ENCODE data around the gene ARHGAP29. TPM values are rescaled to one million over a fixed set of nuclear protein-coding genes. Genes with fewer than 3 reads are reported as not detected.

The ARHGAP29 gene
- total and polyA plus RNA-seq, 5 experiments from 2014 or later = not detected

- POLR2A ChIA-PET = no interaction called here
- Mint-ChIP-seq H3K4me1 (no peaks in the 10 kb centered on the region), H3K9me3 (no peaks in the 10 kb centered on the region), H3K4me3 (no peak overlapping the region), H3K27ac (no peak overlapping the region), H3K36me3 (no peaks in the 10 kb centered on the region), H3K27me3 (peaks cover 0 to 20% (median 9%) of the 10 kb centered on the region in 5 donors)
- ATAC-seq = no peak
- DNase-seq = no peak
These were observed 37.2 kb upstream of the ARHGAP29 start for GRCh38 chr1:94274561-94274960.

GRCh38 chr1:94273111-94273510 is 35.7 kb upstream of the ARHGAP29 start:
- no peaks in the 10 kb centered on the region for H3K36me3 Mint-ChIP-seq

GRCh38 chr1:94272388-94272787 is 35.0 kb upstream of the ARHGAP29 start:
- Mint-ChIP-seq H3K4me3 (no peak overlapping the region), H3K9me3 (no peaks in the 10 kb centered on the region), H3K27ac (no peak overlapping the region), H3K4me1 (no peaks in the 10 kb centered on the region), H3K27me3 (peaks cover 0 to 20% (median 11%) of the 10 kb centered on the region in 5 donors), H3K36me3 (no peaks in the 10 kb centered on the region)
- POLR2A ChIA-PET = no interaction called here
- no peak for ATAC-seq
- no peak for DNase-seq

More at GRCh38 chr1:94273111-94273510, 35.7 kb upstream of the ARHGAP29 start:
- H3K4me3 Mint-ChIP-seq = no peak overlapping the region
- no peak for DNase-seq
- peaks cover 0 to 20% (median 10%) of the 10 kb centered on the region in 5 donors for H3K27me3 Mint-ChIP-seq
- no peak overlapping the region for H3K27ac Mint-ChIP-seq
- H3K9me3 Mint-ChIP-seq = no peaks in the 10 kb centered on the region
- POLR2A ChIA-PET = no interaction called here
- ATAC-seq = no peak
- no peaks in the 10 kb centered on the region for H3K4me1 Mint-ChIP-seq

DNA sequence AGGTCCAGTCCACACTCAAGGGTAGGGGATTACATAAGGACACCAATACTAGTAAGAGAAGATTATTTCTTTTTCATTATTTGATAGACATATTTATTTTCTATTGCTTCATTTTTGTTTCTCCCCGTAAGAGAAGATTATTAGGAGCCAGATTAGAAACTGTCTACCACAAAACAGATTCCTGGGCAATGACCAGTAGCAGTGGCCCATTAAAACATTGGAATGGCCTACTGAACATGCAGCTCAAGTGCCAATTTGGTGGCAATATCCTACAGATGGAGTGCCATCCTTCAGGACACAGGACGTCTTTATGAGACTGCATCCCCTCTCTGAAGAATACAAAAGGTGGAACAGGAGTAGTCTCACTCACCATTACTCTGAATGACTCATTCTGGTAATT is 34.0 kb upstream of the ARHGAP29 start:
- ATAC-seq (no peak), DNase-seq (no peak)
- Mint-ChIP-seq H3K27ac (no peak overlapping the region), H3K36me3 (no peaks in the 10 kb centered on the region), H3K27me3 (peaks cover 0 to 22% (median 11%) of the 10 kb centered on the region in 5 donors), H3K4me3 (no peak overlapping the region), H3K4me1 (no peaks in the 10 kb centered on the region), H3K9me3 (no peaks in the 10 kb centered on the region)
- POLR2A ChIA-PET = no interaction called here

DNA sequence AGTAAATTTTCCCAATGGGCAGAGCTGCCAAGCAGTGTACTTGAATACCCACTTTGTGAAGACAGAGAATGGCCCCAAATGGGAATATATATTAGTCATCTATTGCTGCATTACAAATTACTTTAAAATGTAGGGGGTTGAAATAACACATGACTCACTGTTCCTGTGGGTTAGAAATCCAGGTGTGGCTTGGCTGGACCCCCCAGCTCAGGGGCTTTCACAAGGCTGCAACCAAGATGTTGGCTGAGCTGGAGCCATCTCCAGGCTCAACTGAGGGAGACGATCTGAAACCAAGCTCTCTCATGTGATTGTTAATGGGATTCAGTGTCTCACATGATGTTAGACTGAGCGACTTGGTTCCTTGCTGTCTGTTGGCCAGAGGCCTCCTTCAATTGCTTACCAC is 33.4 kb upstream of the ARHGAP29 start:
- H3K27me3 Mint-ChIP-seq = peaks cover 0 to 24% (median 11%) of the 10 kb centered on the region in 5 donors
- no peak overlapping the region for H3K4me3 Mint-ChIP-seq
- H3K4me1 Mint-ChIP-seq = no peaks in the 10 kb centered on the region
- no peaks in the 10 kb centered on the region for H3K36me3 Mint-ChIP-seq
- no peak for ATAC-seq
- DNase-seq = no peak
- no peaks in the 10 kb centered on the region for H3K9me3 Mint-ChIP-seq
- POLR2A ChIA-PET = no interaction called here
- no peak overlapping the region for H3K27ac Mint-ChIP-seq

- H3K4me1 Mint-ChIP-seq = no peaks in the 10 kb centered on the region
- H3K4me3 Mint-ChIP-seq = no peak overlapping the region
- peaks cover 0 to under 1% (median 0%) of the 10 kb centered on the region in 9 donors for H3K9me3 Mint-ChIP-seq
- H3K27ac Mint-ChIP-seq = no peak overlapping the region
- H3K27me3 Mint-ChIP-seq = peaks cover 5 to 20% (median 9%) of the 10 kb centered on the region in 5 donors
- DNase-seq (no peak), ATAC-seq (no peak)
- H3K36me3 Mint-ChIP-seq = no peaks in the 10 kb centered on the region
- POLR2A ChIA-PET = no interaction called here
These were observed 32.5 kb upstream of the ARHGAP29 start for GRCh38 chr1:94269921-94270320.

- POLR2A ChIA-PET = no interaction called here
- Mint-ChIP-seq H3K4me1 (no peaks in the 10 kb centered on the region), H3K36me3 (no peaks in the 10 kb centered on the region), H3K27ac (no peak overlapping the region), H3K9me3 (peaks cover 0 to 10% (median 0%) of the 10 kb centered on the region in 9 donors), H3K27me3 (peaks cover 12 to 36% (median 15%) of the 10 kb centered on the region in 5 donors), H3K4me3 (no peak overlapping the region)
- no peak for DNase-seq
- no peak for ATAC-seq
These were observed 28.5 kb upstream of the ARHGAP29 start for GRCh38 chr1:94265906-94266305.

DNA sequence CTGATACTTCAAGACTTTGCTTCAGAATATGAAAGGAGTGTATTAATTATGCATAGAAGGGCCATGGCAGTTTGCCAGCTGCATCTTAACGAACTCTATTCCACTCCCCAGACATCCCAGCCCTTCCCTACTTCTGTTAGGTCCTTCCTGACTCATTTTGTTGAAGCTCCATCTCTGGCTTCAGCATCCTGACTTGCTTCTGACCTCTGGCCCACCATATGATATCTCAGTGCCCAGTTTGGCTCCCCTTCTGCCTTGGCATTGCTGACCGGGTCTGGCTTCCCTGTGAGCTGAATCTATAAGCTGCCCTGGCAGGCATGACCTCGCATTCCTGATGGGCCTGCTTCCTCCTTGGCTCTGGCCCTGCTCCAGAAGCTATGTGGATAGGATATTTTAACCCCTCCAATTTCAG is 27.6 kb upstream of the ARHGAP29 start:
- Mint-ChIP-seq H3K9me3 (peaks cover 0 to 10% (median 0%) of the 10 kb centered on the region in 9 donors), H3K4me3 (no peak overlapping the region), H3K27me3 (peaks cover 9 to 41% (median 14%) of the 10 kb centered on the region in 5 donors), H3K4me1 (no peaks in the 10 kb centered on the region), H3K27ac (no peak overlapping the region), H3K36me3 (no peaks in the 10 kb centered on the region)
- POLR2A ChIA-PET = no interaction called here
- ATAC-seq = no peak
- DNase-seq = no peak

- H3K9me3 Mint-ChIP-seq = peaks cover 0 to 10% (median 0%) of the 10 kb centered on the region in 9 donors
- DNase-seq = no peak
These were observed 23.4 kb upstream of the ARHGAP29 start for GRCh38 chr1:94260635-94261387.

DNA sequence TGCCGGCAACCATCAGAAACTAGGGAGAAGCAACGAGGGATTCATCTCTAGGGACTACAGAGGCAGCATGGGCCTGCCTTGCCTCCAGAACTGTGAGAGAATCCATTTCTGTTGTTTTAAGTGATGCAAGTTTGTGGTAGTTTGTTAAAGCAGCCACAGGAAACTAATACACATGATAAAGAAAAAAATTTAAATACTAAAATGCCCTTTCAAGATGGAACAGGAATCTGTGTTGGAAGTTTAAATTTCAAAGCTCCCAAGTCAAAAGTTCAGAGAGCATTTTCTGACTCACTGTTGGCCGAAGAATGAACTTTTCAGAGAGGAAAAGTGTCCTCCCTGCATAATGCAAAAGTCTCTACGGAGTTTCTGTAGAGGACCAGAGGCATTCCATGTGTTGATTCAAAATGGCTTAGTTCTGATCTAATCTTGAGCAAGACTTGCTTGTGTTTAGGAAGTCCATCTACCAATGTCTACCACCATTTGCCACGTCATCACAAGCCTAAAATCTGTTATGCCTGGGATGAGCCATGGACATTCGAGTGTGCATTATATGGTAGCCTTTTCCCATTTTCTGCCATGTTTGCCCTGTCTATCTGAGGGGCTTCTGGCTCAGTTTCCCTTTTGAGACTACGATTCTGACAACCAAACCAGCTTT is 22.4 kb upstream of the ARHGAP29 start:
- no peak overlapping the region for H3K27ac Mint-ChIP-seq

More at GRCh38 chr1:94260635-94261387, 23.4 kb upstream of the ARHGAP29 start:
- H3K36me3 Mint-ChIP-seq = no peaks in the 10 kb centered on the region
- H3K4me3 Mint-ChIP-seq = no peak overlapping the region
- H3K27me3 Mint-ChIP-seq = peaks cover 7 to 44% (median 15%) of the 10 kb centered on the region in 5 donors
- no peak overlapping the region for H3K27ac Mint-ChIP-seq
- no peaks in the 10 kb centered on the region for H3K4me1 Mint-ChIP-seq
- no peak for ATAC-seq
- POLR2A ChIA-PET = no interaction called here

GRCh38 chr1:94258873-94259331 is 21.5 kb upstream of the ARHGAP29 start:
- Mint-ChIP-seq H3K27ac (no peak overlapping the region), H3K36me3 (no peaks in the 10 kb centered on the region), H3K27me3 (peaks cover 10 to 47% (median 18%) of the 10 kb centered on the region in 5 donors), H3K4me1 (no peaks in the 10 kb centered on the region), H3K9me3 (no peaks in the 10 kb centered on the region), H3K4me3 (no peak overlapping the region)
- POLR2A ChIA-PET = no interaction called here
- no peak for ATAC-seq
- no peak for DNase-seq

More for the DNA sequence above, 22.4 kb upstream of the ARHGAP29 start:
- Mint-ChIP-seq H3K27me3 (peaks cover 9 to 48% (median 20%) of the 10 kb centered on the region in 5 donors), H3K4me1 (no peaks in the 10 kb centered on the region), H3K9me3 (peaks cover 0 to 7% (median 0%) of the 10 kb centered on the region in 9 donors), H3K4me3 (no peak overlapping the region), H3K36me3 (no peaks in the 10 kb centered on the region)
- no peak for DNase-seq
- POLR2A ChIA-PET = no interaction called here
- ATAC-seq = no peak

GRCh38 chr1:94257444-94257843 is 20.1 kb upstream of the ARHGAP29 start:
- POLR2A ChIA-PET = no interaction called here
- H3K9me3 Mint-ChIP-seq = no peaks in the 10 kb centered on the region
- ATAC-seq = no peak

DNA sequence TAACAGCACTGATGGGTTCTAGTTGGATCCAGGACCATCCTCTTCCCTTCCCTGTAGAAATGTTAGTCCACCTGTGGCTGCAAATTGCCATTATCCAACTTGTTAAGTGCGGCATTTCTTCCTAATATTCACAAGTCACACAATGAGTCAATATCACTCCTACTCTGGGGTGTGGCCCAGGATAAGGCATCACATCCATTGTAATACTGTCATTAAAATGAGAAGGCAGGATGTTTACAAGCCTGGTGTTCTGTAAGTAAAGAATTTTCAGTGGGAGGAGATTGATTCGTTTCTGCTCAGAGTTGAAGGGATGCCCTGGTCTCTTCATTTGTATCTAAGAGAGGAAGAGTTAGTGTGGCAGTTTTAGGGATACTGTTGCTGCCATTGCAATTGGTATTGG is 18.1 kb upstream of the ARHGAP29 start:
- Mint-ChIP-seq H3K36me3 (no peaks in the 10 kb centered on the region), H3K27me3 (peaks cover 14 to 43% (median 26%) of the 10 kb centered on the region in 5 donors), H3K4me1 (no peaks in the 10 kb centered on the region), H3K9me3 (no peaks in the 10 kb centered on the region), H3K4me3 (no peak overlapping the region), H3K27ac (no peak overlapping the region)
- DNase-seq (no peak), ATAC-seq (no peak)
- POLR2A ChIA-PET = no interaction called here

More at GRCh38 chr1:94257444-94257843, 20.1 kb upstream of the ARHGAP29 start:
- DNase-seq = no peak
- H3K4me3 Mint-ChIP-seq = no peak overlapping the region
- no peak overlapping the region for H3K27ac Mint-ChIP-seq
- no peaks in the 10 kb centered on the region for H3K4me1 Mint-ChIP-seq
- peaks cover 10 to 41% (median 23%) of the 10 kb centered on the region in 5 donors for H3K27me3 Mint-ChIP-seq
- H3K36me3 Mint-ChIP-seq = no peaks in the 10 kb centered on the region

Data from naive thymus-derived CD8-positive, alpha-beta T cell (primary cell).